HCT116 (cell line): ENCODE results near the gene SLC30A7. TPM values are rescaled to one million over a fixed set of nuclear protein-coding genes. Genes with fewer than 3 reads are reported as not detected.

Experiments
- ATAC-seq: fragments of 200-7000 bp; cut with Tn5 transposase; 2 replicates; pipeline ENCODE4 v1.9.1; 2020; ENCODE audit warnings: mild to moderate bottlenecking, moderate library complexity
- BruUV-seq: library from RNA; stranded (reverse); fragments of 400-500 nt; replicated peaks from 2 replicates; lab custom pipeline; 2021; lab: Mats Ljungman, UMichigan
- CTCF ChIA-PET: fragments of 300-600 bp; sonication (Branson Sonifier 250); formaldehyde crosslinking; loops from one replicate; lab custom pipeline; 2021; ENCODE audit warnings: antibody characterized with exemption; lab: Charles Lee
- POLR2A ChIA-PET: fragments of 300-600, 350-600 bp; sonication (Branson Sonifier 250); formaldehyde crosslinking; loops from one replicate; lab custom pipeline; 2021; ENCODE audit warnings: antibody characterized with exemption; lab: Charles Lee
- RAD21 ChIA-PET, 2 experiments: fragments of 300-600 bp; sonication (Branson Sonifier 250); formaldehyde crosslinking; loops; one replicate each; lab custom pipeline; 2023; ENCODE audit warnings: low total read pairs in 2 of 2; ENCODE audit not compliant: uncharacterized antibody in 2 of 2, unreplicated experiment in 2 of 2, low non-redundant PET in 1 of 2; lab: Charles Lee
- DNase-seq: peaks from one replicate; pipeline ENCODE4 v3.0.0-alpha.2; 2010; ENCODE audit warnings: low read depth, low spot score
- H2AFZ ChIP-seq: fragments of 200-600 bp; shearing (Covaris generic), sonication (generic); 2 replicates; pipeline ENCODE4 v1.6.1; 2017; ENCODE audit warnings: low read depth, mixed run types, mixed read lengths, antibody characterized with exemption, low read length; ENCODE audit not compliant: poor library complexity, severe bottlenecking
- H3K27ac ChIP-seq: 2 replicates; pipeline ENCODE4 v1.5.1; 2012; ENCODE audit warnings: low read depth, low read length
- H3K27me3 ChIP-seq: fragments of 200-600 bp; sonication (generic); 2 replicates; pipeline ENCODE4 v1.6.1; 2016; ENCODE audit warnings: mixed run types, low read length, mixed read lengths; ENCODE audit not compliant: insufficient read depth
- H3K36me3 ChIP-seq, 2 experiments: fragments of 200-500 bp in 1 of 2; fragments of 200-600 bp in 1 of 2; sonication (Bioruptor generic) in 1 of 2; sonication (generic) in 1 of 2; 2 replicates each; pipeline versions ENCODE4 v1.5.1 to v1.6.1; 2014 to 2016; ENCODE audit warnings: low read length in 2 of 2, inconsistent platforms in 1 of 2, mixed read lengths in 1 of 2, mixed run types in 1 of 2; ENCODE audit not compliant: insufficient read depth in 2 of 2, control insufficient read depth in 1 of 2
- H3K4me1 ChIP-seq, 2 experiments: fragments of 200-600 bp in 1 of 2; sonication (generic) in 1 of 2; 2 replicates each; pipeline versions ENCODE4 v1.5.1 to v1.6.1; 2012 to 2017; ENCODE audit warnings: low read length in 2 of 2, inconsistent platforms in 1 of 2, mild to moderate bottlenecking in 1 of 2, mixed read lengths in 1 of 2, mixed run types in 1 of 2, moderate library complexity in 1 of 2; ENCODE audit not compliant: insufficient read depth in 2 of 2, control insufficient read depth in 1 of 2
- H3K4me2 ChIP-seq: fragments of 200-600 bp; sonication (generic); 2 replicates; pipeline ENCODE4 v1.6.1; 2017; ENCODE audit warnings: mixed run types, low read length, mixed read lengths
- H3K4me3 ChIP-seq, 2 experiments: fragments of 200-600 bp in 1 of 2; sonication (generic) in 1 of 2; replicated peaks in 1 of 2; 2 replicates each; pipeline ENCODE4 v1.5.1; 2011 to 2016; ENCODE audit warnings: low read length in 2 of 2, control low read depth in 1 of 2, low read depth in 1 of 2, mild to moderate bottlenecking in 1 of 2, mixed read lengths in 1 of 2, mixed run types in 1 of 2
- H3K79me2 ChIP-seq: fragments of 200-600 bp; sonication (generic); 2 replicates; pipeline ENCODE4 v1.6.1; 2017; ENCODE audit warnings: mild to moderate bottlenecking, mixed run types, low read length, moderate library complexity, mixed read lengths; ENCODE audit not compliant: insufficient read depth
- H3K9ac ChIP-seq: fragments of 200-600 bp; sonication (generic); 2 replicates; pipeline ENCODE4 v1.6.1; 2016; ENCODE audit warnings: low read length, mixed read lengths
- H3K9me2 ChIP-seq: fragments of 200-600 bp; sonication (generic), shearing (Covaris generic); 2 replicates; pipeline ENCODE4 v1.6.1; 2017; ENCODE audit warnings: mixed run types, mild to moderate bottlenecking, moderate library complexity; ENCODE audit not compliant: insufficient read depth
- H3K9me3 ChIP-seq, 2 experiments: fragments of 200-500 bp in 1 of 2; fragments of 200-600 bp in 1 of 2; sonication (Bioruptor generic) in 1 of 2; sonication (generic) in 1 of 2; 2 replicates each; pipeline ENCODE4 v1.6.1; 2014 to 2017; ENCODE audit warnings: low read length in 2 of 2, mixed read lengths in 2 of 2, inconsistent platforms in 1 of 2, low read depth in 1 of 2, mild to moderate bottlenecking in 1 of 2, mixed run types in 1 of 2, moderate library complexity in 1 of 2; ENCODE audit not compliant: control insufficient read depth in 1 of 2, insufficient read depth in 1 of 2
- H4K20me1 ChIP-seq: fragments of 200-600 bp; sonication (generic), shearing (Covaris generic); 2 replicates; pipeline ENCODE4 v1.6.1; 2017; ENCODE audit warnings: mixed run types, mild to moderate bottlenecking, moderate library complexity; ENCODE audit not compliant: insufficient read depth
- CBX3 ChIP-seq: IDR thresholded peaks from 2 replicates; pipeline ENCODE4 v1.6.1; 2012; ENCODE audit warnings: low read depth
- CEBPB ChIP-seq: IDR thresholded peaks from 2 replicates; pipeline ENCODE4 v1.6.1; 2012; ENCODE audit warnings: low read depth
- EGR1 ChIP-seq: IDR thresholded peaks from 2 replicates; pipeline ENCODE4 v1.6.1; 2012; ENCODE audit warnings: low read depth
- ELF1 ChIP-seq: IDR thresholded peaks from 2 replicates; pipeline ENCODE4 v1.6.1; 2012; ENCODE audit warnings: low read depth, borderline replicate concordance
- EZH2 ChIP-seq: fragments of 200-600 bp; sonication (generic); IDR thresholded peaks from 2 replicates; pipeline ENCODE4 v1.6.1; 2017; ENCODE audit warnings: antibody characterized with exemption, mixed run types
- FOSL1 ChIP-seq: IDR thresholded peaks from 2 replicates; pipeline ENCODE4 v1.6.1; 2012; ENCODE audit warnings: low read depth
- JUND ChIP-seq: IDR thresholded peaks from 2 replicates; pipeline ENCODE4 v1.6.1; 2012
- POLR2A ChIP-seq: IDR thresholded peaks from 2 replicates; pipeline ENCODE4 v1.7.0; 2011; ENCODE audit warnings: borderline replicate concordance; ENCODE audit not compliant: insufficient read depth, insufficient read length; ENCODE audit errors: extremely low read depth
- POLR2AphosphoS5 ChIP-seq: IDR thresholded peaks from 2 replicates; pipeline ENCODE4 v1.6.1; 2011; ENCODE audit warnings: mild to moderate bottlenecking, low read depth, low read length, moderate library complexity
- RAD21 ChIP-seq: IDR thresholded peaks from 2 replicates; pipeline ENCODE4 v1.6.1; 2012; ENCODE audit warnings: low read depth, mild to moderate bottlenecking
- SIN3A ChIP-seq: IDR thresholded peaks from 2 replicates; pipeline ENCODE4 v1.6.1; 2012; ENCODE audit warnings: low read depth
- SRF ChIP-seq: IDR thresholded peaks from 2 replicates; pipeline ENCODE4 v1.6.1; 2012; ENCODE audit warnings: low read depth
- YY1 ChIP-seq: IDR thresholded peaks from 2 replicates; pipeline ENCODE4 v1.6.1; 2011; ENCODE audit warnings: low read length, low read depth, moderate library complexity, mild to moderate bottlenecking; ENCODE audit not compliant: insufficient replicate concordance; ENCODE audit errors: extremely low read depth
- ZFX ChIP-seq: fragments of 450-650 bp; IDR thresholded peaks from 2 replicates; pipeline ENCODE4 v1.6.1; 2017
- ZNF274 ChIP-seq: fragments of 200-500 bp; sonication (Bioruptor generic); IDR thresholded peaks from 2 replicates; pipeline ENCODE4 v1.6.1; 2014; ENCODE audit warnings: mild to moderate bottlenecking, low read depth, low read length, inconsistent platforms
- intact Hi-C: fragments of 100-400 bp; cut with micrococcal nuclease; formaldehyde crosslinking; loops from 2 replicates; pipeline ENCODE4 v1.10.0; 2022
- total RNA-seq: library from RNA; stranded (reverse); gene quantifications from one replicate; pipeline ENCODE4 v1.2.1, GENCODE V29; 2021; ENCODE audit not compliant: unreplicated experiment
- TF ChIP-seq, protein P1 (sequence below): IDR thresholded peaks from 2 replicates; pipeline ENCODE4 v1.6.1; 2011; ENCODE audit warnings: mild to moderate bottlenecking, low read length, moderate library complexity; ENCODE audit not compliant: insufficient replicate concordance; ENCODE audit errors: extremely low read depth
- TF ChIP-seq, protein P2 (sequence below): IDR thresholded peaks from 2 replicates; pipeline ENCODE4 v1.6.1; 2012
- TF ChIP-seq, protein P3 (sequence below): IDR thresholded peaks from 2 replicates; pipeline ENCODE4 v1.6.1; 2012; ENCODE audit warnings: low read depth
- TF ChIP-seq, protein P4 (sequence below): IDR thresholded peaks from 2 replicates; pipeline ENCODE4 v1.6.1; 2012

Gene SLC30A7
- total RNA-seq, 1 experiment from 2014 or later, result 23.3 TPM

DNA sequence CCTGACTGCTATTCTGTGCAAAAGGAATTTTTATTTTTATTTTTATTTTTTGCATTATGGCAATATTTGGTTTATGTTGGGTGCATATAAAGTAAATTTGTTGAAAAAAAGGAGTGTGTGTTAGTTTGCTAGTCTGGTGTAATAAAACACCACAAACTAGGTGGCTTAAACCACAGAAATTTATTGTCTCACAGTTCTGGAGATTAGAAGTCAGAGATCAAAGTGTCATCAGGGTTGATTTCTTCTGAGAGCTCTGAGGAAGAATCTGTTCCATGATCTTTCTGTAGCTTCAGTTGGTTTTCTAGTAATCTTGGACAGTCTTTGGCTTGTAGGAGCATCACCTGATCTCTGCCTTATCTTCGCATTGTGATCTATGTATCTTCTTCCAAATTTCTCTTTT is 6.5 kb downstream of the SLC30A7 start:
- BruUV-seq, result no TSS peak
- Histone ChIP-seq H3K9me3 (no peaks in the 10 kb centered on the region; a peak in 1 of 4 replicates), H3K36me3 (peaks cover 16 to 23% of the 10 kb centered on the region in 2 experiments), H3K9ac (no peak overlapping the region), H3K4me1 (peaks cover 0 to 1% of the 10 kb centered on the region in 2 experiments; a peak in 1 of 4 replicates), H2AFZ (no peak overlapping the region), H3K4me3 (no peak overlapping the region), H3K27ac (no peak overlapping the region), H3K4me2 (no peak overlapping the region), H4K20me1 (no peaks in the 10 kb centered on the region), H3K9me2 (no peaks in the 10 kb centered on the region), H3K27me3 (no peaks in the 10 kb centered on the region), H3K79me2 (peaks cover 45% of the 10 kb centered on the region)
- no peak for ATAC-seq
- ChIA-PET POLR2A (no interaction called here), RAD21 (no interaction called here), CTCF (no interaction called here)
- intact Hi-C loops, result no loop called here
- DNase-seq, result no peak
- TF ChIP-seq POLR2AphosphoS5 (no peak), RAD21 (no peak), CBX3 (no peak), ELF1 (no peak), EGR1 (no peak), FOSL1 (no peak), CEBPB (no peak), JUND (no peak), EZH2 (no peak), SRF (no peak), SIN3A (no peak), ZFX (no peak), ZNF274 (no peak), POLR2A (no peak), YY1 (no peak)
- TF ChIP-seq, protein P1, sequence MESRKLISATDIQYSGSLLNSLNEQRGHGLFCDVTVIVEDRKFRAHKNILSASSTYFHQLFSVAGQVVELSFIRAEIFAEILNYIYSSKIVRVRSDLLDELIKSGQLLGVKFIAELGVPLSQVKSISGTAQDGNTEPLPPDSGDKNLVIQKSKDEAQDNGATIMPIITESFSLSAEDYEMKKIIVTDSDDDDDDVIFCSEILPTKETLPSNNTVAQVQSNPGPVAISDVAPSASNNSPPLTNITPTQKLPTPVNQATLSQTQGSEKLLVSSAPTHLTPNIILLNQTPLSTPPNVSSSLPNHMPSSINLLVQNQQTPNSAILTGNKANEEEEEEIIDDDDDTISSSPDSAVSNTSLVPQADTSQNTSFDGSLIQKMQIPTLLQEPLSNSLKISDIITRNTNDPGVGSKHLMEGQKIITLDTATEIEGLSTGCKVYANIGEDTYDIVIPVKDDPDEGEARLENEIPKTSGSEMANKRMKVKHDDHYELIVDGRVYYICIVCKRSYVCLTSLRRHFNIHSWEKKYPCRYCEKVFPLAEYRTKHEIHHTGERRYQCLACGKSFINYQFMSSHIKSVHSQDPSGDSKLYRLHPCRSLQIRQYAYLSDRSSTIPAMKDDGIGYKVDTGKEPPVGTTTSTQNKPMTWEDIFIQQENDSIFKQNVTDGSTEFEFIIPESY, result no peak
- TF ChIP-seq, protein P2, sequence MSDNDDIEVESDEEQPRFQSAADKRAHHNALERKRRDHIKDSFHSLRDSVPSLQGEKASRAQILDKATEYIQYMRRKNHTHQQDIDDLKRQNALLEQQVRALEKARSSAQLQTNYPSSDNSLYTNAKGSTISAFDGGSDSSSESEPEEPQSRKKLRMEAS, result no peak
- TF ChIP-seq, protein P3, sequence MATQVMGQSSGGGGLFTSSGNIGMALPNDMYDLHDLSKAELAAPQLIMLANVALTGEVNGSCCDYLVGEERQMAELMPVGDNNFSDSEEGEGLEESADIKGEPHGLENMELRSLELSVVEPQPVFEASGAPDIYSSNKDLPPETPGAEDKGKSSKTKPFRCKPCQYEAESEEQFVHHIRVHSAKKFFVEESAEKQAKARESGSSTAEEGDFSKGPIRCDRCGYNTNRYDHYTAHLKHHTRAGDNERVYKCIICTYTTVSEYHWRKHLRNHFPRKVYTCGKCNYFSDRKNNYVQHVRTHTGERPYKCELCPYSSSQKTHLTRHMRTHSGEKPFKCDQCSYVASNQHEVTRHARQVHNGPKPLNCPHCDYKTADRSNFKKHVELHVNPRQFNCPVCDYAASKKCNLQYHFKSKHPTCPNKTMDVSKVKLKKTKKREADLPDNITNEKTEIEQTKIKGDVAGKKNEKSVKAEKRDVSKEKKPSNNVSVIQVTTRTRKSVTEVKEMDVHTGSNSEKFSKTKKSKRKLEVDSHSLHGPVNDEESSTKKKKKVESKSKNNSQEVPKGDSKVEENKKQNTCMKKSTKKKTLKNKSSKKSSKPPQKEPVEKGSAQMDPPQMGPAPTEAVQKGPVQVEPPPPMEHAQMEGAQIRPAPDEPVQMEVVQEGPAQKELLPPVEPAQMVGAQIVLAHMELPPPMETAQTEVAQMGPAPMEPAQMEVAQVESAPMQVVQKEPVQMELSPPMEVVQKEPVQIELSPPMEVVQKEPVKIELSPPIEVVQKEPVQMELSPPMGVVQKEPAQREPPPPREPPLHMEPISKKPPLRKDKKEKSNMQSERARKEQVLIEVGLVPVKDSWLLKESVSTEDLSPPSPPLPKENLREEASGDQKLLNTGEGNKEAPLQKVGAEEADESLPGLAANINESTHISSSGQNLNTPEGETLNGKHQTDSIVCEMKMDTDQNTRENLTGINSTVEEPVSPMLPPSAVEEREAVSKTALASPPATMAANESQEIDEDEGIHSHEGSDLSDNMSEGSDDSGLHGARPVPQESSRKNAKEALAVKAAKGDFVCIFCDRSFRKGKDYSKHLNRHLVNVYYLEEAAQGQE, result no peak
- TF ChIP-seq, protein P4, sequence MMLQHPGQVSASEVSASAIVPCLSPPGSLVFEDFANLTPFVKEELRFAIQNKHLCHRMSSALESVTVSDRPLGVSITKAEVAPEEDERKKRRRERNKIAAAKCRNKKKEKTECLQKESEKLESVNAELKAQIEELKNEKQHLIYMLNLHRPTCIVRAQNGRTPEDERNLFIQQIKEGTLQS, result no peak
